GM12878 (cell line): Measurements from ENCODE around the gene ANKRD50.

Source experiments
- BRCA1 ChIP-seq: IDR thresholded peaks from 2 replicates; pipeline ENCODE4 v1.6.1; 2011; ENCODE audit warnings: low read depth, low read length, improper control_type of control experiment
- EZH2 ChIP-seq: IDR thresholded peaks from 2 replicates; pipeline ENCODE4 v1.6.1; 2012; ENCODE audit warnings: low read depth, mild to moderate bottlenecking, control low read depth, inconsistent platforms, low read length, borderline replicate concordance; ENCODE audit not compliant: control insufficient read depth
- MYC ChIP-seq: IDR thresholded peaks from 2 replicates; pipeline ENCODE4 v1.6.1; 2011; ENCODE audit warnings: mild to moderate bottlenecking, low read length, moderate library complexity, inconsistent platforms; ENCODE audit not compliant: insufficient read depth, insufficient replicate concordance, insufficient read length, severe bottlenecking
- NRF1 ChIP-seq: conservative IDR thresholded peaks from 2 replicates; pipeline ENCODE4 v1.6.1; 2011; ENCODE audit warnings: mild to moderate bottlenecking, low read depth, low read length, improper control_type of control experiment
- POLR2AphosphoS5 ChIP-seq: IDR thresholded peaks from 2 replicates; pipeline ENCODE4 v1.6.1; 2011; ENCODE audit warnings: mild to moderate bottlenecking, low read length, inconsistent platforms
- POU2F2 ChIP-seq: IDR thresholded peaks from 3 replicates; pipeline ENCODE4 v1.6.1; 2011; ENCODE audit warnings: low read depth, mild to moderate bottlenecking, low read length, borderline replicate concordance
- RAD21 ChIP-seq: IDR thresholded peaks from 2 replicates; pipeline ENCODE4 v1.6.1; 2011; ENCODE audit warnings: mild to moderate bottlenecking, low read depth, low read length, moderate library complexity; ENCODE audit not compliant: insufficient read depth
- TARDBP ChIP-seq: IDR thresholded peaks from 2 replicates; pipeline ENCODE4 v1.6.1; 2016; ENCODE audit warnings: borderline replicate concordance

GRCh38 chr4:124748965-124749364 is 36.4 kb upstream of the ANKRD50 start:
- TF ChIP-seq MYC, result no peak
- no peak for TF ChIP-seq TARDBP
- TF ChIP-seq RAD21, result no peak
- no peak for TF ChIP-seq POU2F2
- TF ChIP-seq POLR2AphosphoS5, result no peak
- TF ChIP-seq NRF1, result no peak
- no peak for TF ChIP-seq BRCA1
- TF ChIP-seq EZH2, result no peak
